ENCODE data around the gene ZFP92.

ZFP92 gene

GRCh38 chrX:153460826-153461225 lies 49.6 kb downstream of the ZFP92 start:
- DNase-seq, result no peak
- Histone ChIP-seq H3K27ac (no peak overlapping the region), H3K27me3 (no peaks in the 10 kb centered on the region), H3K9me3 (no peaks in the 10 kb centered on the region), H3K4me3 (no peak overlapping the region), H3K36me3 (peaks cover 3 to 39% (median 21%) of the 10 kb centered on the region in 3 donors), H3K4me1 (no peaks in the 10 kb centered on the region)
- intact Hi-C loops (cut with DNase I; ENCODE audit: low total_unique reads), result no loop called here
- peak; percentile 35 to 43 for TF ChIP-seq CTCF (IDR thresholded peaks at IDR 0.05)

Measured in tibial artery (tissue), 4 donors.